ENCODE results near the gene SLC39A2. TPM values are rescaled to one million over a fixed set of nuclear protein-coding genes. Genes with fewer than 3 reads are reported as not detected.
"Not testable (repeated sequence)": the region's sequence is repeated elsewhere in the genome, so short reads cannot be mapped to it uniquely, and the experiment has no call there.

The SLC39A2 gene
- total and polyA plus RNA-seq, 4 donors, result 0.05 to 0.08 TPM; not detected in 2

- Histone ChIP-seq H3K9me3 (ENCODE audit: control insufficient read depth in 4 of 4, low read length in 3 of 4) (no peaks in the 10 kb centered on the region), H3K27me3 (ENCODE audit: control insufficient read depth in 4 of 4, insufficient read depth in 4 of 4, low read length in 3 of 4) (no peaks in the 10 kb centered on the region), H3K27ac (ENCODE audit: low read depth in 1 of 2, low read length in 2 of 2) (peak overlapping the region; percentile 59 to 68), H3K4me3 (ENCODE audit: low read depth in 1 of 3, low read length in 3 of 3) (no peak overlapping the region), H3K36me3 (ENCODE audit: control insufficient read depth in 4 of 4, insufficient read depth in 3 of 4, low read depth in 1 of 4, low read length in 3 of 4) (no peaks in the 10 kb centered on the region), H3K4me1 (ENCODE audit: control insufficient read depth in 4 of 4, insufficient read depth in 4 of 4, low read length in 3 of 4) (peaks cover 15 to 67% (median 51%) of the 10 kb centered on the region in 4 donors), H3K9ac (ENCODE audit: low read depth in 1 of 2, low read length in 2 of 2) (peak overlapping the region in 1 of 2 donors; percentile 51)
- TF ChIP-seq REST (IDR thresholded peaks at IDR 0.05) (peak; percentile 13), EGR1 (IDR thresholded peaks at IDR 0.05; ENCODE audit: low read depth in 2 of 2) (no peak), RAD21 (IDR thresholded peaks at IDR 0.05) (peak; percentile 92 to 95), NR2F2 (IDR thresholded peaks at IDR 0.05) (no peak), HNF4A (conservative IDR thresholded peaks at IDR 0.05) (peak in 1 of 2 donors; percentile 21), MAX (IDR thresholded peaks at IDR 0.05) (no peak), RXRA (IDR thresholded peaks at IDR 0.05) (peak in 1 of 2 donors; percentile 48), CTCF (IDR thresholded peaks at IDR 0.05; ENCODE audit: low read depth, low read length, missing input control) (peak; percentile 73), JUND (IDR thresholded peaks at IDR 0.05) (no peak), ZBTB33 (IDR thresholded peaks at IDR 0.05) (no peak)
- DNase-seq (ENCODE audit: low spot score), result no peak
- 25% methylated on average over 8 of the region's 8 CpGs for WGBS
Observed at GRCh38 chr14:21039585-21040369, 40.7 kb downstream of the SLC39A2 start.

GRCh38 chr14:21040370-21040925 lies 41.4 kb downstream of the SLC39A2 start:
- 70% methylated on average over 8 of the region's 8 CpGs for WGBS
- Histone ChIP-seq H3K36me3 (ENCODE audit: control insufficient read depth in 4 of 4, insufficient read depth in 3 of 4, low read depth in 1 of 4, low read length in 3 of 4) (no peaks in the 10 kb centered on the region), H3K4me1 (ENCODE audit: control insufficient read depth in 4 of 4, insufficient read depth in 4 of 4, low read length in 3 of 4) (peaks cover 17 to 74% (median 57%) of the 10 kb centered on the region in 4 donors)

GRCh38 chr14:21040941-21041340 lies 41.8 kb downstream of the SLC39A2 start:
- H3K27me3 ChIP-seq (ENCODE audit: control insufficient read depth in 4 of 4, insufficient read depth in 4 of 4, low read length in 3 of 4); H3K36me3 ChIP-seq (ENCODE audit: control insufficient read depth in 4 of 4, insufficient read depth in 3 of 4, low read depth in 1 of 4, low read length in 3 of 4); H3K9me3 ChIP-seq (ENCODE audit: control insufficient read depth in 4 of 4, low read length in 3 of 4); DNase-seq (ENCODE audit: low spot score); H3K4me3 ChIP-seq (ENCODE audit: low read depth in 1 of 3, low read length in 3 of 3); H3K9ac ChIP-seq (ENCODE audit: low read depth in 1 of 2, low read length in 2 of 2): not testable (repeated sequence)
- Histone ChIP-seq H3K27ac (ENCODE audit: low read depth in 1 of 2, low read length in 2 of 2) (peak overlapping the region; percentile 84 to 86), H3K4me1 (ENCODE audit: control insufficient read depth in 4 of 4, insufficient read depth in 4 of 4, low read length in 3 of 4) (peaks cover 17 to 74% (median 58%) of the 10 kb centered on the region in 4 donors)
- WGBS, result 83% methylated on average over 3 of the region's 3 CpGs

More at GRCh38 chr14:21040370-21040925, 41.4 kb downstream of the SLC39A2 start:
- no peaks in the 10 kb centered on the region for H3K27me3 ChIP-seq (ENCODE audit: control insufficient read depth in 4 of 4, insufficient read depth in 4 of 4, low read length in 3 of 4)
- no peaks in the 10 kb centered on the region for H3K9me3 ChIP-seq (ENCODE audit: control insufficient read depth in 4 of 4, low read length in 3 of 4)
- peak overlapping the region in 1 of 2 donors; percentile 26 for H3K9ac ChIP-seq (ENCODE audit: low read depth in 1 of 2, low read length in 2 of 2)
- peak overlapping the region; percentile 48 to 59 for H3K27ac ChIP-seq (ENCODE audit: low read depth in 1 of 2, low read length in 2 of 2)
- DNase-seq (ENCODE audit: low spot score), result no peak
- no peak overlapping the region for H3K4me3 ChIP-seq (ENCODE audit: low read depth in 1 of 3, low read length in 3 of 3)
- no peak for TF ChIP-seq GABPA (IDR thresholded peaks at IDR 0.05 in 1 of 2, conservative IDR thresholded peaks at IDR 0.05 in 1 of 2)

Measured in liver (tissue), 9 donors.